Measurements from ENCODE around the gene SIRT5. TPM values are rescaled to one million over a fixed set of nuclear protein-coding genes. Genes with fewer than 3 reads are reported as not detected.

The SIRT5 gene
- total and polyA plus RNA-seq, 4 donors = 5.9 to 11.3 (median 8.0) TPM

GRCh38 chr6:13526727-13527670, 47.4 kb upstream of the SIRT5 start:
- 42 to 48% methylated on average over 17 of the region's 17 CpGs for WGBS, 2 donors
- no peaks in the 10 kb centered on the region for H3K9me3 ChIP-seq (ENCODE audit: control insufficient read depth in 4 of 4, insufficient read depth in 3 of 4, low read length in 3 of 4)
- TF ChIP-seq CTCF (IDR thresholded peaks at IDR 0.05; ENCODE audit: control extremely low read depth, extremely low read depth) = no peak
- peaks cover 0 to 7% (median 4%) of the 10 kb centered on the region in 5 donors for H3K4me1 ChIP-seq (ENCODE audit: control insufficient read depth in 5 of 5, insufficient read depth in 5 of 5, low read length in 5 of 5)
- peak overlapping the region; percentile 48 to 63 for H3K27ac ChIP-seq (ENCODE audit: low read depth in 1 of 2, low read length in 1 of 2)
- H3K27me3 ChIP-seq (ENCODE audit: control insufficient read depth in 3 of 3, insufficient read depth in 3 of 3, low read length in 2 of 3) = no peaks in the 10 kb centered on the region
- H3K4me3 ChIP-seq = no peak overlapping the region
- H3K36me3 ChIP-seq (ENCODE audit: control insufficient read depth in 4 of 4, insufficient read depth in 4 of 4, low read length in 4 of 4) = no peaks in the 10 kb centered on the region
- ATAC-seq (ENCODE audit: insufficient read depth, low FRiP score) = peak; percentile 56
- DNase-seq = peak in 2 of 3 donors; percentile 32 to 58
- H3K9ac ChIP-seq (ENCODE audit: insufficient read depth in 1 of 2, low read length in 2 of 2) = no peak overlapping the region

GRCh38 chr6:13527671-13528056, 46.7 kb upstream of the SIRT5 start:
- H3K4me3 ChIP-seq = no peak overlapping the region
- no peaks in the 10 kb centered on the region for H3K9me3 ChIP-seq (ENCODE audit: control insufficient read depth in 4 of 4, insufficient read depth in 3 of 4, low read length in 3 of 4)
- peaks cover 0 to 7% (median 4%) of the 10 kb centered on the region in 5 donors for H3K4me1 ChIP-seq (ENCODE audit: control insufficient read depth in 5 of 5, insufficient read depth in 5 of 5, low read length in 5 of 5)
- 61 to 66% methylated on average over 4 of the region's 4 CpGs for WGBS, 2 donors
- H3K27me3 ChIP-seq (ENCODE audit: control insufficient read depth in 3 of 3, insufficient read depth in 3 of 3, low read length in 2 of 3) = no peaks in the 10 kb centered on the region
- no peak overlapping the region for H3K27ac ChIP-seq (ENCODE audit: low read depth in 1 of 2, low read length in 1 of 2)
- no peak for TF ChIP-seq CTCF (IDR thresholded peaks at IDR 0.05; ENCODE audit: control extremely low read depth, extremely low read depth)
- no peak overlapping the region for H3K9ac ChIP-seq (ENCODE audit: insufficient read depth in 1 of 2, low read length in 2 of 2)
- DNase-seq (no peak), ATAC-seq (ENCODE audit: insufficient read depth, low FRiP score) (no peak)
- H3K36me3 ChIP-seq (ENCODE audit: control insufficient read depth in 4 of 4, insufficient read depth in 4 of 4, low read length in 4 of 4) = no peaks in the 10 kb centered on the region

GRCh38 chr6:13528232-13528631, 46.2 kb upstream of the SIRT5 start:
- Histone ChIP-seq H3K4me1 (ENCODE audit: control insufficient read depth in 5 of 5, insufficient read depth in 5 of 5, low read length in 5 of 5) (peaks cover 0 to 7% (median 4%) of the 10 kb centered on the region in 5 donors), H3K9me3 (ENCODE audit: control insufficient read depth in 4 of 4, insufficient read depth in 3 of 4, low read length in 3 of 4) (no peaks in the 10 kb centered on the region), H3K4me3 (no peak overlapping the region), H3K27me3 (ENCODE audit: control insufficient read depth in 3 of 3, insufficient read depth in 3 of 3, low read length in 2 of 3) (no peaks in the 10 kb centered on the region), H3K9ac (ENCODE audit: insufficient read depth in 1 of 2, low read length in 2 of 2) (no peak overlapping the region), H3K36me3 (ENCODE audit: control insufficient read depth in 4 of 4, insufficient read depth in 4 of 4, low read length in 4 of 4) (no peaks in the 10 kb centered on the region), H3K27ac (ENCODE audit: low read depth in 1 of 2, low read length in 1 of 2) (no peak overlapping the region)
- DNase-seq = peak in 2 of 3 donors; percentile 37 to 42
- WGBS, 2 donors = 64 to 73% methylated on average over 3 of the region's 3 CpGs
- ATAC-seq (ENCODE audit: insufficient read depth, low FRiP score) = no peak
- TF ChIP-seq CTCF (IDR thresholded peaks at IDR 0.05; ENCODE audit: control extremely low read depth, extremely low read depth) = no peak

Measured in lung (tissue), 12 donors.